MM.1S (cell line): ENCODE data around the gene CTPS2.

Source experiments
- EZH2 ChIP-seq: fragments of 300-600 bp; sonication (generic); optimal IDR thresholded peaks from 2 replicates; pipeline ENCODE3; 2017; ENCODE audit warnings: low read depth, mild to moderate bottlenecking, antibody characterized with exemption, low read length, mixed read lengths
- EZH2phosphoT487 ChIP-seq: fragments of 300-600 bp; sonication (generic); IDR thresholded peaks from 2 replicates; pipeline ENCODE4 v1.6.1; 2018; ENCODE audit warnings: antibody characterized with exemption, low read length
- TF ChIP-seq, protein P1 (sequence below): fragments of 300-600 bp; sonication (generic); IDR thresholded peaks from 2 replicates; pipeline ENCODE4 v1.5.1; 2016; ENCODE audit warnings: antibody characterized with exemption, low read length, mixed read lengths

DNA sequence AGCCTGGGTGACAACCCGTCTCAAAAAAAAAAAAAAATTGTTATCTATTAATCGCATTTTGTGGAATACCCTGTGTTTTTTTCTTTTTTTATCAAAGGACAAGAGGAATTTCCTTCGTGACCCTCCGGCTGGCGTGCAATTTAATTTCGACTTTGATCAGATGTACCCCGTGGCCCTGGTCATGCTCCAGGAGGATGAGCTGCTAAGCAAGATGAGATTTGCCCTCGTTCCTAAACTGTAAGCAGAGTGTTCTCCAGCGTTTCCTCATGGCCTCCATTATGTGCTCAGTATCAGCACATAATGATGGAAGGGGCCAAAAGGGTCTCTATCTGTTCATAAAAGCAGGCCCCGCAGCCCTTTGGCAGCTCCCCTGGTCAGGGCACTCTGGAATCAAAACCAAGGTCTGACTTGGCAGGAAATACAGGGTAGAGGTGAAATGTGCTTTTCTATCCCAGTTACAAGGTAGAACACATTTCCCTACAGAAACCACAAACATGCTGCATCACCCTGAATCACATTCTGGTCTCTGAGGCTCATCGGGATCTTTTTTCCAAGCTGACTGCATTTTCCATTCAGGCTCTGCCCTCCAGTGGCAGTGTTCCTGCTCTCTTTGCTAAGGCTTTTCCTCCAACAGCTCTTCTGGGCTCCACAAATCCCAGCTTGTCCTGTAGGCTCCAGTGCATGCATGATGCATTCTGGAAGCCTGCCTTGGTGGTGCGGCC is 31.3 kb upstream of the CTPS2 start:
- TF ChIP-seq, protein P1, sequence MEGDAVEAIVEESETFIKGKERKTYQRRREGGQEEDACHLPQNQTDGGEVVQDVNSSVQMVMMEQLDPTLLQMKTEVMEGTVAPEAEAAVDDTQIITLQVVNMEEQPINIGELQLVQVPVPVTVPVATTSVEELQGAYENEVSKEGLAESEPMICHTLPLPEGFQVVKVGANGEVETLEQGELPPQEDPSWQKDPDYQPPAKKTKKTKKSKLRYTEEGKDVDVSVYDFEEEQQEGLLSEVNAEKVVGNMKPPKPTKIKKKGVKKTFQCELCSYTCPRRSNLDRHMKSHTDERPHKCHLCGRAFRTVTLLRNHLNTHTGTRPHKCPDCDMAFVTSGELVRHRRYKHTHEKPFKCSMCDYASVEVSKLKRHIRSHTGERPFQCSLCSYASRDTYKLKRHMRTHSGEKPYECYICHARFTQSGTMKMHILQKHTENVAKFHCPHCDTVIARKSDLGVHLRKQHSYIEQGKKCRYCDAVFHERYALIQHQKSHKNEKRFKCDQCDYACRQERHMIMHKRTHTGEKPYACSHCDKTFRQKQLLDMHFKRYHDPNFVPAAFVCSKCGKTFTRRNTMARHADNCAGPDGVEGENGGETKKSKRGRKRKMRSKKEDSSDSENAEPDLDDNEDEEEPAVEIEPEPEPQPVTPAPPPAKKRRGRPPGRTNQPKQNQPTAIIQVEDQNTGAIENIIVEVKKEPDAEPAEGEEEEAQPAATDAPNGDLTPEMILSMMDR, result no peak
- TF ChIP-seq EZH2 (no peak), EZH2phosphoT487 (no peak)
